NAMALWA (cell line): ENCODE measurements around the gene ARHGAP40.
"Not testable (repeated sequence)": the region's sequence is repeated elsewhere in the genome, so short reads cannot be mapped to it uniquely, and the experiment has no call there.

Source experiments
- DNase-seq: peaks from one replicate; pipeline ENCODE4 v3.0.0-alpha.2; 2015; ENCODE audit warnings: low spot score

ARHGAP40 gene

GRCh38 chr20:38588303-38588702, 13.3 kb upstream of the ARHGAP40 start:
- DNase-seq, result no peak

DNA sequence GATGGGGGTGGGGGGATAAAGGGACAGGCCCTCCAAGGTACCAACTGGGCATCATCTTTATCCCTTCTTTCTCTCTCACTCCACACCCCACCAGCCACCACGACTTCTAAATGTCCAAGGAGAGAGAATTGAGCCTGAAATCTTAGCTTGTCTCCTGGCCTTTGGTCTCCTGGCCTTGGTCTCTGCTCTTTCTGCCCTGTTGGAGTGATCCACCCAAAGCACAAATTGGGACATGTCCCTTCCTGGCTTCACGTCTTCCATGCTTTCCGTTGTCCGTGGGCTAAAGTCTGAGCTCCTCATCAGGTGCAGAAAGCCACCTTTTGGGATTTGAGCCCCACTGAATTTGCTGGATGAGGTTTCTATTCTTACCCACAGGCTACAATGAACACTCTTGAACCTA, 12.3 kb upstream of the ARHGAP40 start:
- no peak for DNase-seq

DNA sequence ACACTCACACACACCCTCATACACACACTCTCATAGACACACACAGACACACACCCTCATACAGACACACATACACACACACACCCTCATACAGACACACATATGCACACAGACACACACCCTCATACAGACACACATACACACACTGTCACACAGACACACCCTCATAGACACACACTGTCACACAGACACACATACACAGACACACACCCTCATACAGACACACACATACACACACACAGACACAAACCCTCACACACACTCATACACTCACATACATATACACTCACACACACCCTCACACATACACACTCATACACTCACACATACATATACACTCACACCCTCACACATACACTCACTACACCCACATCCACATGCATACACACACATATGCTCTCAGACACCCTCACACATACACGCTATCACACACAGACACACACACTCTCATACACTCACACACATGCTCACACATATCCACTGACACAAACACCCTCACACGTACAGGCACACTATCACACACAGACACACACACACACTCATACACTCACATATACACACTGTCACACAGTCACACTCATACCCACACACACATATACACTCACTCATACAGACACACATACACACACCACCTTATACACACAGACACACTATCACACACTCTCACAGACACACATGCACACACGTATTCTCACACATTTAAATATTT, 11.5 kb upstream of the ARHGAP40 start:
- no peak for DNase-seq

- DNase-seq, result no peak
These were observed 10.7 kb upstream of the ARHGAP40 start for GRCh38 chr20:38590676-38591473.

- no peak for DNase-seq
These were observed 9.9 kb upstream of the ARHGAP40 start for GRCh38 chr20:38591474-38592410.

DNA sequence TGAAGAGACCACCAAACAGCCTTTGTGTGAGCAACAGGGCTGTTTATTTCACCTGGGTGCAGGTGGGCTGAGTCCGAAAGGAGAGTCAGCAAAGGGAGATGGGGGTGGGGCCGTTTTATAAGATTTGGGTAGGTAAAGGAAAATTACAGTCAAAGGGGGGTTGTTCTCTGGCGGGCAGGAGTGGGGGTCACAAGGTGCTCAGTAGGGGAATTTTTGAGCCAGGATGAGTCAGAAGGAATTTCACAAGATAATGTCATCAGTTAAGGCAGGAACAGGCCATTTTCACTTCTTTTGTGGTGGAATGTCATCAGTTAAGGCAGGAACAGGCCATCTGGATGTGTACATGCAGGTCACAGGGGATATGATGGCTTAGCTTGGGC, 9.2 kb upstream of the ARHGAP40 start:
- DNase-seq, result not testable (repeated sequence)

DNA sequence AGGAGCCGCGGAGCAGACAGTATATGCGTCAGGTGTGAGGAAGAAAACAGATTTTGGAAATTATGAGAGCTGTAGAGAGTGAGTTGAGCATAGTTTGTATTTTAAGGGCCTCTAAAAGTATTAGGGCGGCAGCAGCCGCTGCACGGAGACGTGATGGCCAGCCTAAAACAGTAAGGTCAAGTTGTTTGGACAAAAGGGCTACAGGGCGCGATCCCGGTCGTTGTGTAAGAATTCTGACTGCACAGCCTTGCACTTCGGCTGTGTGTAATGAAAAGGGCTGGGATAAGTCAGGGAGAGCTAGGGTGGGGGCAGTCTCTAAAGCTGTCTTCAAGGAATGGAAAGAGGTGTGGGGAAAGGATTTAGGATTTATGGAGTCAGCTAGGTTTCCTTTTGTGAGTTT, 7.3 kb upstream of the ARHGAP40 start:
- not testable (repeated sequence) for DNase-seq

DNA sequence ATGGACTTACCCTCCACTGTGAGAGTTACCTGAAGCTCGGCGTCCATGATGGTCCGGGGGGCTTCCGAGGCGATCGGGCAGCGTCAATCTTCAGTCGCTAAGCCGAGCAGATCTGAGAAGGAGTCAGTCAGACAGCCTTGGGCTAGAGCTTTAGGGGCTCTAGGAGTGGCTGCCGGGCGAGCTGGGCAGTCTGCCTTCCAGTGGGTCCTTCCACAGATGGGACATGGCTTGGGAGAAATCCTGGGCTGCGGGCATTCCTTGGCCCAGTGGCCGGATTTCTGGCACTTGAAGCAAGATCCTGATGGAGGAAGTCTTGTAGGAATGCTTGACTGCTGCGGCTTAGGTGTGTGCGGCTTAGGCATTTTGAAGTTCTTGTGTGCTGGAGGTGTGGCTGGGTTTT, 5.7 kb upstream of the ARHGAP40 start:
- not testable (repeated sequence) for DNase-seq

DNA sequence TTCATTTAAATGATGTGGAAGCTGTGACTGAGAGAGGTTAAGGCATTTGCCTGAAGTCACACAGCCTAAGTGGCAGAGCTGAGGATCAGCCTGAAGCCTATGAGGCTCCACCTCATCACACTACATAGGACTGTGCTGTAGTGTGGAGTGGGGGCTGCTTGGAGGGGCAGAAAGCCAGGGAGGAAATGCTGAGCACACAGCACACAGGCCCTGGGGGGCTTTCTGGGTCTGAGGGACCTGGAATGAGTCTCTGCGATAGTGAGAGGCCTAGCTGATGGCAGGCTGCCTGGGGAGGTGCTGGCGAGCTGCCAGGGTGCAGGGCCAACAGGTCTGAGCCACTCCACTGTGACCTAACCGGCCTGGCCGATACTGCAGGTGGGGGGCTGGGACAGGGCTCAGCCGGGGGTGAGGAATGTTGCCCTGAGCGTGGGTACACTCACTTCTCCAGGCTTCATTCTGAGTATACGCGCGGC, 2.2 kb upstream of the ARHGAP40 start:
- DNase-seq, result no peak

DNA sequence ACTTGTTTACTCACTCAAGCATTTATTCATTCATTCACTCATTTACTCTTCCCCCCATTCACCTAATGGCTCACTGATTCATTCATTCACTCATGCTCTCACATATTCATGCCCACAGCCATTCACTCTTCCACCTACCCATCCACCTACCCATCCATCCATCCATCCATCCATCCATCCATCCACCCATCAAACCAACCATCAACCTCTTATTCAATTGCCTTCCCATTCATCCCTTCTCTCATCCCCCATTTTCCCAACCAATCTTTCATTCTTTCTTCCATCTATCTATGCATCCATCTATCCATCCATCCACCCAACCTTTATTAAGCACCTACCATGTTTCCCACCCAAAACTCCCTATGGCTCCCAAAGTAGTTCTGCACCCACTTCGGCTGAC, 1.6 kb upstream of the ARHGAP40 start:
- no peak for DNase-seq

- no peak for DNase-seq
These were observed 574 bp downstream of the ARHGAP40 start for GRCh38 chr20:38602185-38602581.

GRCh38 chr20:38603286-38603685, 1.7 kb downstream of the ARHGAP40 start:
- DNase-seq, result no peak

DNA sequence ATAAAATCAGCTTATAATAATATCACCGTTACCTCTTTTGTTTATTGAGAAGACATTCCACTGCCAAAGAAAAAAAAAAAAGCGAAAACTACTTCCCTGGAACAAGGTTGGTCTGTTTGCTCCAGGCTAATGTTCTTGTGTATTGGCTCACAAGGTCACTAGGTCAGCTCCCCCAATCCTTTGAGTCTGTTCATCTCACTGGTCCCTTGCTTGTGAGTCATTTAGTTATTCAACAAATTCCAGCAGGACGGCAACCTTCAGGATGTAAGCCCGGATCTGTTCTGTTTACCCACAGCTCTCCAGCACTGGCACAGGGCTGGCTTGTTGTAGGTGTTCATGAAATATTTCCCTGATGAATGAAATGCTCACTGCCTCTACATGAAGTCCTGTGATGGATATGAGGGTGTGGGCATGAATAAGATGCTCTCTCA, 3.3 kb downstream of the ARHGAP40 start:
- DNase-seq, result no peak

DNA sequence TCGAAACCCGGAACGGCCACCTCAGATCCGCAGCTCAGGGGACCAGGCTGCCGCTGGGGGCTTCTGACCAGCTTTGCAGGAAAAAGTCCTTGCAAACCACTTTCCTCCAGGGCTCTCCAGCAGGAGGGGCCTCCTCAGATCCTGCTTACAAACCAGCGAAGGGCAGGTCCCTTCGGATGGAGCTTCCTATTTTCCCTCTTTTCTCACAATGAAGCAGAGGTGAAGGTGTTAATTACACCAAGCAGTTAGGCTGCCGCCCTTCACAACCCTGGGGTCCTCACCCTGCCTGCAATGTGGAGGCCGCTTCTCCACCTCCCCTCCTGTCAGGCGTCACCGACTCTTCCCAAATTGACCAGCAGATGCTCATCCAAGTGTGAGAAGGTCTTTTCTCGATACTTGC, 5.7 kb downstream of the ARHGAP40 start:
- DNase-seq, result no peak

GRCh38 chr20:38608188-38608587, 6.6 kb downstream of the ARHGAP40 start:
- no peak for DNase-seq

GRCh38 chr20:38609815-38610214, 8.2 kb downstream of the ARHGAP40 start:
- no peak for DNase-seq

DNA sequence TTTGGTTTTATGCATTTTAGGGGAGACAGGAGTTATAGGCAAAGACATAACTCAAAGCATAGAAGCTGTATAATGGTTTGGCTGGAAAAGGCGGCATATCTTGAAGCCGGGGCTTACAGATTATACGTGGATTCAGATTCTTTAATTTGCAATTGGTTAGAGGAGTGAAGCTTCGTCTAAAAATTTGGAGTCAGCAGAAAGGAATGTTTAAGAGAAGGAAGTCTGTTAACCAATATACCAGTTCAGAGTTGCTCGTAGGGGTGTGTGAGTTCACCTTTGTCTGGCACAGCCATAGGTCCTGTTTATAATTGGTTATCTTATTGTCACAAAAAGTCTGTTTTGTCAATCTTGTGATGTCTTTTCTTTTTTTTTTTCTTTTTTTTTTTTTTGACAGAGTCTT, 8.9 kb downstream of the ARHGAP40 start:
- no peak for DNase-seq

DNA sequence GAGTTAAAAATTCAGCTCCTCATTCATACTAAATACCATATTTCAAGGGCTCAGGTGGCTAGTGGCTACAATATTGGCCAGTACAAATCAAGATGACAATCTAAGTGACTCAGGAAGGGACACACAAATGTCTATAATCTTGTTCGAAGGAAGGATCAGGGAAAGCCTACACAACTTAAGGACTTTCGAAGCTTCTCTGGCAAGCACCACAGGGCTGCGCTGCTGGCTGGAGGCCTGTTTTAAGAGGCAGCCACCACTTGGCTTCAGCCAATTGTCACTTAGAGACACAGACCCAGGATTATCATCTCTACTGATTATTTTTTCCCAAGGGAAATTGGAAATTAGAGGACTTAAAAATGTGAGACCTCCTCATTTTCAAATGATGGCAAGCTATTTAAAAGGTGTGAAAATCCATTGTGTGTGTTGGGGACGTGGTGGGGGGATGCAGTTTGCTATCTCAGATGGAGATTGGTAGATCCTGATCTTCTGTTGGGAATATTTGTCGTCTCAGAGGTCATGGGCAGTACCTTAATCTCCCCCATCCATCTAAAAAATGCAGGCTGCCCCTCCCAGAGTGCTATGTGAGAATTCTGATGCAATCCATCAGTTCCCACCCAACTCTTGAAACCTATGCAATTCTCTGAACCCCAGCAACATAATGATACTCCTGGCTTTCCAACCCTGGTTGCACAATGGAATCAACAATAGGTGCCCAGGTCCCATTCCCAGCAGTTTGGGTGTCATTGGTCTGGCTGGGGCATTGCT, 11.3 kb downstream of the ARHGAP40 start:
- no peak for DNase-seq

- no peak for DNase-seq
These were observed 13.7 kb downstream of the ARHGAP40 start for GRCh38 chr20:38615283-38615682.

DNA sequence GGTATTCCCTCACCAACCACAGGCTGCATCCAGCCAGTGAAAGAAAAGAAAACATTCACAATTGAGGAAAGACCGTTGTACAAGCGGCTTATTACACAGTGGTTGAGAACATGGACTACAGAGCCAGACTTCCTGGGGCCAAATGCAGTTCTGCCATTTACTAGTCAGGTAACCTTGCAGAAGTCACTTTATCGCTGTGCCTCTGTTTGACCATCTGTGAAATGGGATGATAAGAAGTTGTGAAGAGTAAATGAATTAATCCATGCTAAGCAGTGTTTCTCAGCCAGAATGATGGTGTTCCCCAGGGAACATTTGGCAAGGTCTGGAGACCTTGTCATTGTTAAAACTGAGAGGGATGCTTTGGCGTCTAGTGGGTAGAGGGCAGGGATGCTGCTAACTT, 14.8 kb downstream of the ARHGAP40 start:
- no peak for DNase-seq

- DNase-seq, result no peak
These were observed 15.6 kb downstream of the ARHGAP40 start for GRCh38 chr20:38617011-38617829.
